HG02885 (cell line): ENCODE data around the gene PRR23E.

Experiments used
- ATAC-seq: cut with Tn5 transposase; IDR thresholded peaks from one replicate; pipeline ENCODE4 v1.9.1; 2021; ENCODE audit warnings: mild to moderate bottlenecking; ENCODE audit not compliant: unreplicated experiment, poor library complexity

PRR23E gene

DNA sequence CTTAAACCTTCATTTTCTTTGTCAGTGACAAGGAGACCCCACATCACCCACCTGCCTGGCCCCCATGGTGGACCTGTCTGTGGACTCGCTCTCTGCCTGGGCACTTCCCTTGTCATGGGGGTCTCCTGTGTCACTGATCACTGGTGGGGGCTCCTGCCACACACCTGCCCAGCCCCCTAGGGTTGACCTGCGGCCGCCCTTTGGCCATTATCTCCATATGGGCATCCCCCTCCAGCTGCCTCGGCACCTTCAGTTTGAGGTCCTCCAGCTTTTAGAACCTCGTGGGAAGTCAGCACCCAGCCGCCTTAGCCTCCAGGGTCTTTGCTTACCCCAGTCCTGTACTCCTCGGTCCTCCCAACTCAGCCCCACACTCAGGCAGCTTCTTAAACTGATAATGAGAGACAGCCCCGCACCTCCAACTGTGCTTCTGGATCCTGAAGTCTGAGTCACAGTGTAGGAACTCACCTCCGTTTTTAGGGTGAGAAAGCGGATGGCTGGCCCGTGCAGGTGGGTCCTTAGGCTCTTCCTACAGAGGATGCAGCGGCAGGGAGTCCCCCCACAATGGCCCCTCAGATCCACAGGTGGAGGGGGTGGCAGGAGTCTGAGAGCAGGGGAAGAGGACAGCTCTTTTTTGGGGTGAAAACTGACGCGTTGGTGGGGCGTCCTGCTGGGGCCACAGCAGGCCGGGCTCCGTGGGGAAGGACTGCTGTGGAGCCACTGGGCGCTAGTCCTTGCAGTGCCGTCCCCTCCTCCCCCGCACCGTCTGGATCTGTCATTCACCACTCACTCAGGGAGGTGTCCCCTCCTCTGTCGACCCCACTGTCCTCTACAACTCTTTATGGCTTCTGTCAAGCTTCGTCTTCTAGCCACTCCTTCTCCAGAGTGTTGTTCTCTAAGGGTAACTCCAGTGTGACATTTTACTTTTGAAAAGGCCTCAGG is 8.7 kb upstream of the PRR23E start:
- ATAC-seq = no peak

DNA sequence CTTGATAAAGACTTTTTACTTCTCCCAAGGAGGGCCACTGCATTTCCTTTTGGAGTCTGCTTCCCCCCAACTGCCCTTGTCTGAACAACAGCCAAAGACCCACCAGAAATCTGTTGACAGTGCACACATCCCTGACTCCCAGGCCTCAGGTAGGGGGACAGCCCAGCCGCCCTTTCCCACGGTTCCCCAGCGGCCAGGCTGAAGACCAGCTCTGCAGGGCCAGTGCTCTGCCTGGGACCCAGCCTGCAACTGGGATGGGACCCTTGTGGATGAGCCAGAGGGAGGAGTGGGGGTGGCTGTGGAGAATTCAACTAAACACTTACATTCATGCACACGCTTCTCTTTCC is 8.1 kb upstream of the PRR23E start:
- ATAC-seq = no peak

DNA sequence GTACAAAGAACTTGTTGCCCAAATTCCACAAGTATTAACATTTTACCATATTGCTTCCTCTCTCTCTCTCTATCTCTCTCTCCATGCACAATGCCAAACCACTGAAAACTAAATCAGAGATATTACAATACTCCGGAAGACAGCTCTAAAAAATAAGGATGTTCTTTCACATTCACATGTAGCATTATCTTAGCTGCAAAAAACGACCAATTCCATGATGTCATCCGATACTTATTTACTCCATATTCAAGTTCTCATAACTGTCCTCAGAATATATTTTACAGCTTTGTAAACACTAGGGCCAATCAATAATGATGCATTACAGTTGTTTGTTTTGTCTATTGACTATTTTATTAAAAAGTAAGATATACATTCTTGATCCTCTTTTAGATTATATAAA is 7.7 kb upstream of the PRR23E start:
- no peak for ATAC-seq

DNA sequence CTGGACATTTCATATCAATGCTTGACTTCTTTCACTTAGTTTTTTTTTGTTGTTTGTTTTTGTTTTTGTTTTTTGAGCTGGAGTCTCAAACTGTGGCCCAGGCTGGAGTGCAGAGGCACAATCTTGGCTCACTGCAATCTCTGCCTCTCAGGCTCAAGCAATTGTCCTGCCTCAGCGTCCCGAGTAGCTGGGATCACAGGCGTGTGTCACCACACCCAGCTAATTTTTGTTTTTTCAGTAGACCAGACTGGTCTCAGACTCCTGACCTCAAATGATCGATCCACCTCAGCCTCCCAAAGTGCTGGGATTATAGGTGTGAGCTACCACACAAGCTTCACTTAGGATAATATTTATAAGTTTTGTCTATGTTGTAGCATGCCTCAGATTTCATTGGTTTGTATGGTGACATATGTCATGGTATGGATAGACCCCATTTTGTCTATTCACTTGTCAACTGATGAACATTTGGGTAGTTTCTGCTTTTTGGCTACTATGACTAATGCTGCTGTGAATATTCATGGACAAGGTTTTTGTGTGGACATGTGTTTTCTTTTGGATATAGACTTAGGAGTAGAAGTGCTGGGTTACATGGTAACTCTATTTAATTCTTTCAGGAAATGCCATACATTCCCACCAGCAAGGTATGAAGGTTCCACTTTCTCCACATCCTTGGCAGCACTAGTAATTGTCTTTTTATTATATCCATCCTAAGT is 6.8 kb upstream of the PRR23E start:
- ATAC-seq = no peak

DNA sequence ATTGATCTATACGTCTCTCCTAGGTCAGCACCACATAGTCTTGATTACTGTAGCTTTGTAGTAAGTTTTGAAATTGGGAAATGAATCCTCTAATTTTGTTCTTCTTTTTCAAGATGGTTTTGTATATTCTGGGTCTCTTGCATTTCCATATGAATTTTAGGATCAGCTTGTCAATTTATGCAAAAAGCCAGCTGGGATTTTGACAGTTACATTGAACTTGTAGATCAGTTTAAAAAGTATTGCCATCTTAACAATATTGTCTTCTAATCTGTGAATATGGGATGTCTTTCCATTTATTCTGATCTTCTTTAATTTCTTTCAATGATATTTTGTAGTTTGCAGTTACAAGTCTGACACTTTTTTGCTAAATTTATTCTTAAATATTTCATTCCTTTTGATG is 5.6 kb upstream of the PRR23E start:
- no peak for ATAC-seq

DNA sequence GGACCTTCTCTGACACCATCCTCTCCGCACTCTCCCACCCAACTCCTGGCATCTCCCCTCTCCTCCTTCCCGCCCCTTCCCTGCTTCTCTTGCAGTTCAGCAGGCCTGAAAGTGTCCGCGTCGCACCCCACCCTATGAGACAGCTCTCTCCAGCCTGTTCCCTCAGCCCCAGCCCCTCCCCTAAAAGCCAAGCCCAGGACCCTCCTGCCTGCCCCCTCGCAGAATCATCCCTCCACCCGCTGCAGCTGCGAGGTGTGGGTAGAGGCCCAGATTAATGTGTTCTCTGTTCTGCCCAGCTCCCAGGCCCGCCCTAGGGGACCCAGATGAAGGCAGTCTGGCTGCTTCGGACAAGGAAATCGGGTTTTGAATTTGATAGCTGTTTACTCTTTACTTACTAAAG is 410 bp downstream of the PRR23E start:
- no peak for ATAC-seq

DNA sequence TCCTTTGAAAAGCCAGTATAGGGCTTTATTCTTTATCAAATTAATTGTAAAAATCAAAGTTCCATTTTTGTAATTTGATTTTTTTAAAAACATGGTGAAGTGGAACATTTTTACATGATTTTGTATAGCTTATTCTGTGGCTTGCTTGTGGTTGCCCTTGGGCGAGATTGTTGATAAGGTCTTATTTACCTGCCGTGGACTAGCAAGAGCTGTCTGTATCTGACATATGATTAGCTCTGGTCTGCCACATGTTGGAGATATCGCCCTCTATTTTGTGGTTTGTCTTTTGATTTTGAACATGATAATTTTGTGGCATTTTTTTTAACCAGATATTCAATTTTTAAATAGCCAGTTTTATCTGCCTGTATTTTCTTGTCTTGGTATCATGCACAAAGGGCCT is 844 bp downstream of the PRR23E start:
- ATAC-seq = no peak

DNA sequence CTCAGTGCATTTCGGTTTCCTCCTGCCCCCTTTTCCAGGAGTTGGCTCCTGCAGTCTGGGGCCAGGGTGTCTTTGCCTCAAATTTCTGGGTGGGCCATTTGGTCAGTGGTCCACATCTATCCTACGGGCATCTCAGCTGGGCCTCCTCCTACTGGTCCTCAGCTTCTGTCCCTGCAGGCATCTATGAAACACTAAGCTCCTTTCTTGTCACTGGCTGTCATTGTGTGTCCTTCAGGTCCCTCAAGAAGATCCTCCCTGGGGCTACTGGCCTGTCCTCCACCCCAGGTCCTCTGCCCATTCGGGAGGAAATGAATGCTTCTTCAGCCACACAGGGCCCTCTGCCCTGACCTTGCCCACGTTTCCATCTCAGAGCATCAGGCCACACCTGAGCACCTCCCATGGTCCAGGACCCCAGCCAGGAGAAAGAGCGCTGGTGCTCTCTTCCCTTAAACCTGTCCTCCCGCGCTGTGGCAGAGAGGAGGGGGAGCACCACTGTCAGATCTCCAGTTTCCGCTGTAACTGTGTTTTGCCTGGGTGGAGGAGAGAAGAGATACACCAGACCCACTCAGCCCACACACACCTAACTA is 1.8 kb downstream of the PRR23E start:
- no peak for ATAC-seq

DNA sequence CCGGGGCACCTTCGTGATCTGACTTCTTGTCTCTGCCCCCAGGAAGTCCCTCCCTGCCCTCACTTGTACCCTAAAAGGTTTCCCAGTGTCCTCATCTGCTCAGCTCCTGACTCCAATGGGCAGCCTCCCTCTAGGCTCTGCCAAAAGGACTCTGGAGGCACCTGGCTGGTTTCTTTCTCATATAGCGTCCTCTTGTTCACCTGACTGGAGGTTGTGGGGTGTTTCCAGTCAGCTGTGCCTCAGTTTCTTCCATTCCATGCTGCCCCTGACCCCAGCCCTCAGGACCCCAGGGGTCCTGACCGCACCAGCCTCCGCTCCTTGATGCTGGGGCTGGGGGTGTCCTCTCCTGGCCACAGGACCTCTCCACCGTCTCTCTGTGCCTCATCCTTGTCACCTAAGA is 2.5 kb downstream of the PRR23E start:
- no peak for ATAC-seq

DNA sequence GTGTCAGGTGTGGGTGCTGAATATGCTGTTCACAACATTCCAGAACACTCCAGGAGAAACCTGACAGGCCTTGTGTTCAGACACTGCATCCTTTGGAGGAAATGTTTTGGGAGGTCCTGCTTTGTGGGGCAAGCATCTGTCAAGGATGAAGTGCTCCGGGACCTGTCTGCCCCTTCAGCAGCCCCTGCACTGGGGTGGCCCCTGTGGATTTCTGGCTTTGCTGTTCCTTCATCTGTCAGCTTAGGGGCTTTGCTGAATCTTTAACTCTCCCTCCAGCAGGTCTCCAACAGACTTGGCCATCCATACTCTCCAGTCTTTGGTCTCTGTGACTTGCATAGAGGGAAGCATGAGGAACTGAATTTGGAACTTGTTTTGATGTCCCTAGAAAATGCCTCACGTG is 3.1 kb downstream of the PRR23E start:
- ATAC-seq = no peak

DNA sequence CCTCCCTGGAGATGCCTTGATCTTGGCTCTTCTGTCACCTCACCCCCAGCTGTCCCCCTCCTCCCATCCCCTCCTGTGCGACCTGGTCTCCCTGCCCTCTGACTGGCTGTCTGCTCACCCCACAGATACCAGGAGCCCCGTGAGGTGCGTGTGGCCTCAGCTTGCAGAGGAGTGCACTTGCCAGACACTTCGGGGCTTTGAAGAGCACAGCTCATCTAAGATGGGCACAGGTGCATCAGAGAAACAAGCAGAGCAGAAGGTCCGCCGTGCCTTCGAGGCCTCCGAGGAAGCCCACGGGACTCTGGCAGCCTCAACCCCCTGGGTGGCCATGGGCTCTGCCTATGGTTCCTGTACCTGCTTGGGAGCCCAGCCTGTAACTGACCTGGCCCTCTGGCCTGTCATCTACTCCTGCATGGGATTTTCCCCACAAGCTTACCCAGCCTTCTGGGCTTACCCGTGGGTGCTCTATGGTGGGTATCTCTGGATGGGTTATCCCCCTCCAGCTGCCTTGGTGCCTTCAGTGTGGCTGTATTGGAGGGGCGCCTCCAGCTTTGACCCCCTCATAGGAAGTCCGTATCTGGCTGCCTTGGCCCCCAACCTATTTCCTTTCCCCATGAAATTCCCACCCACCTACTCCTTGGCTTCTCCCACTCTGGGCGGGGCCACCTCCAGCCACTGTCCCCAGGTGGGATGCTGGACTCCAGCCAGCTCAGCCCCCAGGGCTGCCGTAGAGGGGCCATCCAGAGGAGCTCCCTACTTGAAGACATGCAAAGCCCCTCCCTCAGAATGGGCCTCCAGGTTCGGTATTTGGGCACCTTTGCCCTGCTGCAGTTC is 3.8 kb downstream of the PRR23E start:
- ATAC-seq = no peak

DNA sequence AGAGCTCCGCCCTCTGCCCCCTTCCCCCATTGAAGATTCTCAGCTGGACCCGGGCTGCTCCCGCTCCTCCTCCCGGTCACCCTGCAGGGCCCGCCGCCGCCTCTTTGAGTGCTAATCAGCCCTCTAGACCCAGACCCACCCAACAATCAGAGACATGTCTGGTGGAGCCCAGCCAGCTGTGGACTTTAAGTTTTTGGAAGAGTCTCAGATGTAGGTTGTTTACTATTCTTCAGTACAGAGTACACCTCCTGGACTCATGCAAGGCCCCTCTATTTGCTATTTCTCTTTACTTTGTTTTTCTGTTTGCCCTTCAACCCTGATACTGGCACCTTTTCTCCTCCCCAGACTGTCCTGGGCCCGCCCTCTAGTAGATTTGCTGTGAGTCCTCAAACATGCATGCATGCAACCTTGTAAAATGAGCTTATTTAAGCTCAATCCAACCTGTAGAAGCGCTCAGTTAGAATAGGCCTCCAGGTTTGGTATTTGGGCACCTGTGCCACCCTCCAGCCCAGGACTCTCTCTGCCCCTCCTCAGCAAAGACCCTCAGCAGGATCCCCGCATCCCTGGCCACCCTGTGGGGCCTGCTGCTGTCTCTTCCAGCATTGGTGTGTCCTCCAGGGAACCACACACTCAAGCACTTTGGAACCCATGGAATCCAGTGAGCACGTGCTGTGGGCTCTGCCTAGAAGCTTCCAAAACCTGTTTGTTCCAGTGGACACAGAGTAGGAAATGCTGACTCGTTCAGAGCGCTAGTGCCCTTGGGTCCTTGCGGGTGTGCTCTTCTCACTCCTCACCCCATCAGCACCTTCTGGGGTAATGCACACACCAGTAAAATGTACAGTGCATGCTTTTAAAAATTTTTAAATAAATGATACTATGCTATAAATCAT is 4.6 kb downstream of the PRR23E start:
- no peak for ATAC-seq

DNA sequence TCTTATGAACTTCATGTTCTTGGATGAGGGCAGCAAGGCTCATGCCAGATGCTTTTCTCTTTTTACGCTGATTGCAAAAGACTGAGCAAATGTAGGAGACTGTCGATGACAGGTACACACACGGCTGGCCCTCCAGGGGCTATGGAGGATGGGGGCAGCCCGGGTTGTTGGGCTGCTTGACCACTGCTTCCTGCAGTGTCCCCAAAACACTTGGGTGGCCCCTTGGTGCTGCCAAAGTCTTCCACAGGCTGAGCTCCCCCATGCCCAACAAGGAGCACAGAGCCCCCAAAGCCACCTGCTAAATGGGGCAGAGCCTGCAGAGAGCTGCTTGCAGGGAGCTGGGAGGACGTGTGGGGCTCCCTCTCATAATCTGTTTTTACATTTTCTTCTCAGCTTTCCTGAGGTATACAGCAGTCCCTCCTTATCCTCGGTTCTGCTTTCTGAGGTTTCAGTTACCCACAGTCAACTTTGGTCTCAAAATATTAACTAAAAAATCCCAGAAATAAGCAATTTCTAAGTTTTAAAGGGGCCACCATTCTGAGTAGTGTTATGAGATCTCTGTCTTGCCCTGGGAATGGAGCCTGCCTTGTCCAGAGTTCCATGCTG is 7.3 kb downstream of the PRR23E start:
- no peak for ATAC-seq

DNA sequence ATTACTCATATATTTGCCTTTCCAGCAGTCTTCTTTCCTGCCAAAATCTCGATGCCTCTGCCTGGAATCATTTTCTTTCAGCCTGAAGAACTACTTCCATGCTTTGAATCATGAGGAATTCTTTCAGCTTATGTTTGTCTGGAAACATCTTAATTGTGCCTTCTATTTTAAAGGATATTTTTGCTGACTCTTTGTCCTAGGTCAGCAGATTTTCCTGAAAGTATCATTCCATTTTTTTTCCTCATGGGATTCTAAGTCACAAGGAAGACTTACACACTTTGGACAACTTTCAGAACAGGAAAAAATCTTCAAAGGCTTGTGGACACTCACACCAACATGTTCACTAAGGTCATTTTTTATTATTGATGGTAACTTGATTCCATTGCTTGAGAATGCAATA is 10.1 kb downstream of the PRR23E start:
- no peak for ATAC-seq

DNA sequence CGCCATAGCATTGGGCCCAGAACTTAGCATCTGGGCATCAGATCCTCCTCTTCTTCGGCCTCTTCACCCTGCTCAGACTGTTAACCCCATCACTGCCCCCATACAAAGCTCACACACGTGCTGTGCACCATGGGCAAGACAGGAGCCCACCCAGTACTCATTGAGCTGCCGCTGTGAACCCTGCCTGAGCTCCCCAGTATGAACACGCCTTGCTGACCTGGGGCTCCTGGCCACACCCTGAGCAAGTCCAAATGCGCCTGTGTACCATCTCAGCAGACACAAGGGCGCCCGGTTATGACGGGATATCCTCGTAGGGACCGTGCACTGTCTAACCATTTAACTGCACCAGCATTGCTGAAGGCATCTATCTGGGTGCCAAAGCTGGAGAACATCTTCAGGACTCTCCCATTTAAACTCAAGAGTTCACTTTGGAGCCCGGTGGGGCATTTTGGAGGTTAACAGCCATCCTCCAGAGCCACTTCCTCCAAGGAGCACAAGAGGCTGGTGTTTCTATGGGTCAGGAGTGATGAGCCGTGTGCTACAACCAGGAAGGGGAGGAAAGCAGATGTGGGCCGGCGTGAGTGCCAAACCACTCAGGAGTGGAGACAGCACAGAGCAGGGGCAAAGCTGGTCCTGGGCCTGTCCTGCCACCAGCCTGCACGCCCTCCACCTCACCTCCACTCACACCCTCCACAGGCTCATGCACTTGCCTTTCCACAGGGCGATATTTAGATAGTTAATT is 12.1 kb downstream of the PRR23E start:
- no peak for ATAC-seq

DNA sequence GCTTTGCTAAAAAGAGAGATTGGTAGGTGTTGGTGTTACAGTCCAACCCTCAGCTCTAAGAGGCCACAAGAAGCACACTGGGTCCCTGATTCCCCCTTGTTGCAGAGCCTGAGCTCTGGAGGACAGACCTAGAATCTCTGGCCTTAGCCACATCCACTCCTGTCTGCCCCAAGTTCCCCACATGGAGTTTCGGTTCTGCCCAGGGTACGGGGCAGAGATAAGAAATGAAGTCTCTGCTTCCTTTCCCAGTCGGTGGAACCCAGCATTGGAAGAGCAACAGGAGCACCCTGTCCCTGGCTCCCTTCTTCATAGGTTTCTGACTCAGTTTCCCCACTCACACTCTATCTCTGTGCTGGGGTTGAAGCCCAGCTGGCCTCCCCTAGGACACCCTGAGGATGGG is 13.2 kb downstream of the PRR23E start:
- ATAC-seq = no peak

DNA sequence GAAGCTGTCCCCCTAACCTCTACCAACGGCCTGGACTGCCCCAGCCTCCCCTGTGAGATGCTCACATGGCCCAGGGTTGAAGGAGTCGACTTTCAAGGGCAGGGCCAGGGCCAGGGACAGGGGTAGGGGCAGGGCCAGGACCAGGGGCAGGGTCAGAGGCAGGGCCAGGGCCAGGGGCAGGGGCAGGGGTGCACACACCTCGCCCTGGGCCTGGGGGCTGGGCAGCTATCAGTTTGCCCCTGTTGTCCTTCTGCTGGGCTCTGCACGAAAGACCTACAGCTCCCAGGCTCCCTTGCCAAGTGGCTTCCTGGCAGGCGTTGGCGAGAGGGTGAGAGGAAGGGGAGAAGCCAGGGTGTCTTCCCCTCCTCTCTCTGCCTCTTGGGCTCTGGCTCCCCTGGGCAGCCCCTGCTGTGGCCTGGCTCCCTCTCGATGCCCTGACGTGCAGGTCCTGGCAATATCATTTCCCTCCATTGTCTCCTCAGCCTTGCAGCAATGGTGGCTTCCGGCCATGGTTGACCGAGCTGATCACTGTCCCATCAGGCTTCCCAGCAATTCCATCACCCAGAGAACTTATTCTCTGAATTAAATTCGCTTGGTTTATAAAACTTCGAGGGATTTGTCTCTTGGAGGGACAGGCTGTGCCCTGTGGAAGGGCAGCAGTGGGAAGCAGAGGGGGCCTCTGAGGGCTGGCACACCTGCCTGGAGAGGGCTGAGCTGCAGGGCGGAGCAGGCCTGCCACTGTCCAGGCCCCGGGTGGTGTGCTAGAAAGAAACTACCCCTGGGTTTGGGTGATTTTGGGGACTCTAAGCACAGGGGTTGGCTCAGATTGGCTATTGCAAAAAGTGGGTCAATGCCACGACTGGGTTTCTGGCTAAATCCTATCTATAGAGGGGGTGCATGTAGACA is 13.9 kb downstream of the PRR23E start:
- no peak for ATAC-seq
